NCI-H2107 (cell line): ENCODE results near the gene PCK2.

ENCODE experiments used
- DNase-seq: peaks from one replicate; lab custom pipeline; 2025; lab: John Stamatoyannopoulos, UW

Gene PCK2

DNA sequence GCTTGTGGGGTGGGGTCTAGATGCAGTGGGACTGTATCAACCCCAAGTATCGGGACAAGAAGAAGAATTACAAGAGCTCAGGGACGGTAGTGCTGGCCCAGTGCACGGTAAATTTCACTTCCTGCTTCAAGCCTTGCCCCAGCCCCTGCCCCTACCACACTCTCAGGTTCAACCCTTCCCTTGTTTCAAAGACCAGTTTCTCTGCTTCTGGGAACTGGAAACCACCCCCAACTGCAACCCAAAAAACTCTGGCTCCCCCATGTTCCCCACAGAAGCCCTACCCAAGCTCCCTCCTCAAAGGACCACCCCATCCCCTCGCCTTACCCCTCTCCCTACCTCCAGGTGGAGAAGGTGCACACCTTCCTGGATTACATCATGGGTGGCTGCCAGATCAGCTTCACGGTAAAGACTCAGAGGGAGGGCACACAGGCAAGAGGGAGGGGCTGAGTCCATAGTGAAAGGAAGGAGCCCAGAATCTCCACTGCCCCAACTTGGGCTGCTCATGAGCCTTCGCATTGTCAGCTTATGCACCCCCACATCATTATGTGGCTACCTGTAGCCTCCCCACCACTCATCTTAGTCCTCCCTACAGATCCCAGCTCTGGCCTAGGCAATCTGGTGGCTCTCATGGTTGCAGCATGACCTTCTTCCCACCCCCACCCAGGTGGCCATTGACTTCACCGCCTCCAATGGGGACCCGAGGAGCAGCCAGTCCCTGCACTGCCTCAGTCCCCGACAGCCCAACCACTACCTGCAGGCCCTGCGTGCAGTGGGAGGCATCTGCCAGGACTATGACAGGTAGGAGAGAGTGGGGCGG, 18.4 kb upstream of the PCK2 start:
- no peak for DNase-seq

DNA sequence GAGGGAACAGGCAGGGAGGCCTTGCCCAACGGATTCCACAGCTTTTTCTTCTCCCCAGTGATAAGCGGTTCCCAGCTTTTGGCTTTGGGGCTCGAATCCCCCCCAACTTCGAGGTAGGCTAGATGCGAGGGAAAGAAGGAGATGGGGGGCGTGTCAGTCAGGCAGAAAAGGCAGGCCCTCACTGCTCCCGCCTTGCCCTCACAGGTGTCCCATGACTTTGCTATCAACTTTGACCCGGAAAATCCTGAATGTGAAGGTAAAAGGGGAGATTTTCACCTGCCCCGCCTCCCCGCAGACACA, 17.9 kb upstream of the PCK2 start:
- no peak for DNase-seq

DNA sequence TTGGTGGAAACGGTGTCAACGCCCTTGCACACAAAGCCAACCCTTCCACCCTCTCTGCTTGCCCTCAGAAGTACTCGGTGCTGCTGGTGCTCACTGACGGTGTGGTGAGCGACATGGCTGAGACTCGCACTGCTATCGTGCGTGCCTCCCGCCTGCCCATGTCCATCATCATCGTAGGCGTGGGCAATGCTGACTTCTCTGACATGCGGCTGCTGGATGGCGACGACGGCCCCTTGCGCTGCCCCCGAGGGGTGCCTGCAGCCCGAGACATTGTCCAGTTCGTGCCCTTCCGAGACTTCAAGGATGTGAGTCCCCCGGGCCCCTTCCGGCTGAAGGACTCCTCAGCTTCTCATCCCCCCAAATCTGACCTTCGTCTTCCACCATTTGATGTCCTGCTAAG, 17.0 kb upstream of the PCK2 start:
- DNase-seq = no peak

DNA sequence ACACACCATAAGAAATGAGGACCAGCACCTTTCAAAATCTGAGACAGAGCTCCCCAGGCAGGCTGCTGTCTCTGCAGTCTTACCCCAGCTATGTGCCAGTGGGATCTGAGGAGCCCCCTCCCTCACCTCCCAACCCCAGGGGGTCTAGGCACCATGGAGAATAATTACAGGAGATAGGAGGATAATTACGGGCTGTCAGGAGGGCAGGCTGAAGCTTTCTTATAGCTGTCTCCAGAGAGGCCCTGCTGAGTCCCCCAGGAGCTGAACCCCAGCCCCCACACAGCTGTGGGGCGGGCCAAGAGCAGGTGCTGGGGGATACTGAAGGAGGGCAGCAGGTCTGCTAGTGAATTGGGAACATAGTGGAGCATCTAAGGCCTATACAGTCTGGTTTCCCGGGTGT, 16.0 kb upstream of the PCK2 start:
- DNase-seq = no peak

DNA sequence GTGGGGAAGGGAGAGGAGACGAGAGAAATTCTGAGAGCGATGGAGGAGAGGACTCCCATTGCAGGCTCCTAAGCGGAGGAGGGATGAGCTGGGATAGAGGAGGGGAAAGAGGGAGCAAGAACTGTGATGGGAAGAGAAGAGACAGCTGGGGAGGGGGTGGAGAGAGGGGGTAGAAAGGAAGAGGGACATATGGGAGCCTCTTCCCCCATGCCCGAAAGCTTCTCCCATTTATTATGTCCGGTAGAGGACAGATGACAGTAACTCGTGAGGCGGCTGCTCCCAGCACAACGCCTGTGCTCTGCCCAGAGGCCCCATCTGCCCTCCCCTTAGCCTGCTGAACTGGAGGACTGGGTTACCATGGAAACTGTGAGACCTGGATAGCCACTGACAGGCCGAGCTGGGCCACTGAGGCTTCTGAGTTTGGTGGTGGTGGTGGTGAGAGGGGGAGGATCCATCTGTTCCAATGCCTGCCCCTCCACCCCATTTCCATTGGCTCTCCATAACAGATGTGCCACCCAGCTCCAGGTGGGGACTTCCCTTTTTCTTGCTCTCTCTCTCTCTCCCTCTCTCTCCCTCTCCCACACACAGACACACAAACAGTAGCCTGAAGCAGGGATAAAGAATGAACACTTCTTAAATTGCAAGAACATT, 14.5 kb upstream of the PCK2 start:
- DNase-seq = no peak

DNA sequence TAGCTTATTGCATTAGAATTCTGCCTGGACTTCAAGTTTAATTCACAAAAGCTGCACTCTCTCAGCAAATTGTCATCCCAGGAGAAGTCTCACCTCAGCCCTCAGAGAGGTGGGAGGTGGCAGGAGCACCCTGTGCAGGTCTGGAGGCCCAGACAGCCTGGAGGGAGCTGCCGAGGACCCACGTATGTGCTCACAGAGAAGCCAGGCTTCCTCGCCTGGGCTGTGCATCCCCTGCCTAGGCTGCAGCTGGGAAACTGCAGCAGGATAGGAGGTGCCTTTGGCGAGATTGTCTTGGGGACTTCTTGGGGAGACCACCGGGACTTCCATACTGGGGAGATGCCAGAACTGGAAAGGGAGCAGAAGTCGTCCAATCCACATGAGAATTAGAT, 14.0 kb upstream of the PCK2 start:
- no peak for DNase-seq

DNA sequence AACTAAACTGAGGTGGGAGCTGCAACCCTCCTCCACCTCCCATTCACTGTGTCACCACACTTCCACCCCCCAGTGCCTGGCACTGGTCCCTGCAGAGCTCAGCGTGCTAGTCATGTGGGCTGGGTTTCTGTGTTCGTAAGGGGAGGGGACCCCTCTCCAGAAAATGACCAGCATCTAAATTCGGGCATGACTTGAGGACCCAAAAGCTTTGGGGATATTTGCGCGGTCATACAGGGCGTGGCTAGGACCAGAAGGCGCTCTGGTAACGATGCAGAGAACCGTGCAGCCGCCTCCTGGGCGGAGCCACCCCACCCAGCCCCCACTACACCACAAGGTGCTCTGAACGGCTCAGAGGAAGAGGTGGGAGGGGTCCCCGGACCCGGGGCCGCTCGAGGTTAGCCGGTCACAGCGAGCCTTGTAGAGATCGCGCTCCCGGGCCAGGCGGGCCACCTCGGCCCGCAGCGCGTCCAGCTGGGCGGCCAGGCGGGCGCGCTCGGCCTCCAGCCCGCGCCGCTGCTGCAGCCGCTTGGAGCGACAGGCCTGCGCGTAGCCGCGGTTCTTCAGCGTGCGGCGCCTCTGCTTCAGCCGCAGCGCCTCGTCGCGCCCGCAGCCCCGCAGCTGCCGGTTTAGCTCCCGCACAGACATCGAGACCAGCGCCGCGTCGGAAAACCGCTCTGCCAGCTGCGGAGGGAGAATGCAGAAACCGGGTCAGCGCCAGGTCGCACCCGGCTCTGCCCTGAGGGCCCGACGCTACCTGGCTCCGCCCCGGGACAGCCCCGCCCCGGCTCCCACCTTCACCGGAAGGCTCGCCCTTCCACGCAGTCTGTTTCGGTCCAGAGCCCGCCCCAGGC, 13.0 kb upstream of the PCK2 start:
- no peak for DNase-seq

DNA sequence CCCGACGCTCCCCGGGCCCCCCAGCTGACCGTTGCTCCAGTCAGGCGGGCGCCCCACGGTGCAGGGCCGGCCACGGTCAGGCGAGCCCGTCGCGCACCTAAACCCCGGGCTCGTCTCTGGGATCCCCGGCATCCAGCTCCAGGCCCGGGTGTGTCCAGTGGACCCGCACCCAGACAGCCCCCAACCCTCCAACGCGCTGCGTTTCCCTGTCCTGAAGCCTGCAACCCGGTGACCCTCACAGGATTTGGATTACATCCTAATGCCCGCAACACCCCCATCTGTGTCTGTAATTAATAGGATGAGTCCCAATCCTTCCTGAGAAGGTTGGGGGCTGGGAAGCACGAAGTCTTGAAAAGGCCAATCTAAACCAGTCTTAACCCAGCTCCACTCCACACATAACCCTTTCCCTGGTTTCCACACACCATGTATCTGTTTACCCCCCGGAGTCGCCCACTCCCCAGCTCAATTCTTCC, 12.3 kb upstream of the PCK2 start:
- DNase-seq = no peak

DNA sequence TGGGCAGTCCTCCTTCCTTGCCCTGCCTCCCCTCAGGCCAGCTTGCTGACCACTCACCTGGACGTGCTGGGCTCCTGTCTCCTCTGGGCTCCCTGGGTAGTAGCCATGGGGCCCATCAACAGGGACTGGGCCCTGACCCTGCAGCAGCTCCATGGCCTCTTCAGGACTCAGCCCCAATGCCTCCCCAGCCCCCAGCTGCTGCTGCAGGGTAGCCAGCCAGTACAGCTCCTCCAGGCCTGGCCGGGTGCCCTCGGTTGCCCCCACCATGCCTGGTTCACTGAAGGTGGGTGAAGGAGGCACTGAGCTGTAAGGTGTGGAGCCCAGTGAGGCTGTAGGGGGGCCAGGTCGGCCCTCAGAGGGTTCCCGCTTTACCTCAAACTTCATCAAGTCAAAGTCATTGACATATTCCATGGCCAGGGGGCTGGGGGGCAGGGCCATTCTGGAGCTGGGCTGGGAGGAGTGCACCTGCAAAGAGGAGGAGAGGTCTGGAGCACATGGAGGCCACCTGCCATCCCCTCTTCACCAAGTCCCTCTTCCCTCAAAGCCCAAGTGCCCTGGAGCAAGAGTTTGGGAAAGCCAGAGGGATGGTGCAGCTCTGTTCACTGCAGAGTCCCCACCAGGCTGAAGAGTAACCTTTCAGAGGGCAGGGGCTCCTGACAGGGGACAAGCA, 11.6 kb upstream of the PCK2 start:
- DNase-seq = no peak

DNA sequence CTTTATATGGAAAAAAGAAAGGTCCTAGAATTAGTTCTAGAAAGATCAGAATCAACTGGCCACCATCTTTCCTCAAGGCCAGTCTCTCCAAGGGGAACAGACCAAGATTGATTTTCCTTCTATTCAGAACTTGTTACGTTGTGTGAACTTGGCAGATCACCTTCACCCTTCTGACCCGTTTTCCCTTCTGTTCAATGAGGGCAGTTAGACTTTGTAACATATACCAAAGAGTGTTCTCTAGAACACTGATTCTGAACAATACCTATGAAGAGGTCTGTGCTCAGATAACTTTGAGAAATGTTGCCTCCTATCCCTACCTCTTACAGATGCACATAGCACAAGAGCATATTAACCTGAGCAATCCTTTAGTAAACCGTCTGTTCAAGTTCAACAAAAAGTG, 10.6 kb upstream of the PCK2 start:
- DNase-seq = no peak

DNA sequence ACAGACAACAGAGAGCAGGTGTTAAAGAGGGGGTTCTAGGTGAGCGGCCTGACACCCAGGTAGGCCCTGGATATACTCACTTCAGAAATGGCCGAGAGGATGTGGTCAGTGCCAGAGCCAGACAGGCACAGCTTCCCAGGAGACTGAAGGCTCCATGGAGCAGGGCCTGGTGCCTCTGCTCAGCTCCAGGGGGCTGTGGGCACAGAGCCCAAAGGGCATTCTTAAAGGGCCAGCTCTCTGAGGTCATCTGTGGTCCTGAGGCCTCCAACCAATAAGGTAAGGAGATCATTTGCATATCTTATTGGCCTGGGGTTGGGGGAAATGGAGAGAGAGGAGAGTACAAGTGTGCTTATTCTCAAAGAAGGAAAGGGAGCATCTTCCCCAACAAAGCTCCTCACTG, 9.7 kb upstream of the PCK2 start:
- no peak for DNase-seq

DNA sequence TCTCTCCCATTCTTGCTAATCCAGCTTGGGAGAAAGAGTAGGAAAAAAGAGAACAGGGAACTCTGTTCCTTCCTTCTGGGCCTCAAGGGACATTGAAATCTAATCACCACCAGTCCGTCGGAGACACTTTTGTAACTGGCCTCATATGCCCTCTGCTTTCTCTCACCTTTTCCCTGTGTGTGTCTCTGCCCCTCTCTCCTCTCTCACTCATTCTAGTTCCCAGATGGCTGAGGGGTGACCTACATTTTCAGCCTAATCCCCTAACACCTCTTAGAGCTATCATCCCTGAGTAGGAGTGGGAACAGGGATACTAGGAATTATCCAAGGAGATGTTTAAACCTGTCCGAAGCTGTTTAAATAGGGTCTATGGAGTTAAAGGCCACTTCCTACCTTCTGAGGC, 8.9 kb upstream of the PCK2 start:
- no peak for DNase-seq

DNA sequence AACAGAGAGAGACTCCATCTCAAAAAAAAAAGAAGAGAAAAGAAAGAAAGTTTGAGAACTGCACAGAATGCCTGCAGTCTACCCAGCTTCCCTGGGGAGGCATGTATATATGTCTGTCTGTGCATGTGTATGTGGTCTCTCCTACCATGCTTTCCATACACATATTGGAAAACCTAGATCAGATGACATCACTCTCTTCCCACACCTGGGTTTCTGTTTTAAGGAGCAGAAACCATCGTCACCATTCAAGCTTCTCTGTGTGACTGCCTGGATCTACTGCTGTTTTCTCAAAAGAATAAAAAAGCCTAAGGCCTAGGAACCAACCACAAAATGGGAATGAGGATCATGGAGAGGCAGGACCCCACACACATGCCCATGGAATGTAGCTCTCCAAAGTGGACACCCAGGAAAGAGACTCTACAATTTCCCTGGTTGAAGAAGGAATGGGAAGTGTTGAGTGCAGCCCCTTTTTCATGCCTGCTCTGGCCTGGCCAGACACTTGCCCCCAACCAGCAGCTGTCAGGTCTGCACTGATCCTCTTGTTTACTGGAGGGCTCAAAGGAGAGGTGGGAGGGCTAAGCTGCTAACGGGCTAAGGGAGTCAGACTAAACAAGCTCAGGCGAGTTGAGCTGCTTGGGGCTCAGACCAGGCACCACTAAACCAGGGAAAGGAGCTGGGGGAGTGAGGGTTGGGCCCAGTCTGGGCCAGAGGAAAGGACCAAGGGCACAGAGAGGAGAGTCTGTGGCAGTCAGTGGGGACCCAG, 7.7 kb upstream of the PCK2 start:
- DNase-seq = no peak

DNA sequence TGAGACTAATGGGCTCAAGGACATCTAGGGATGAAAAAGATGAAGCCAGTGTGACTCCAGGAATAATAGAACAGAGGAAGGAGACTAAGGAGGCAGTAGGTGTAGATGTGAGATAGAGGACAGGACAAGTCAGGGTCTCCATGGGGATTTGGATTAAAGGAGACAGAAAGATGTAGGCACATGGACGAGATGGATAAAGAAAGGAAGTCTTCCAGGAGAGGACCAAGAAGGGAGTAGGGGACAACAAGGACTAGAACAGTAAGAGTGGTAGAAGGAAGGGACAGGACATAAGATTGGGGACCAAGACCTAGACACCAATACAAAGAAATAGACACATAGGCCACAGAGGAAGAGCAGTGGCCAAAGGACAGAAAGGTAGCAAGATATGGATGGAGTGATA, 7.1 kb upstream of the PCK2 start:
- DNase-seq = no peak

DNA sequence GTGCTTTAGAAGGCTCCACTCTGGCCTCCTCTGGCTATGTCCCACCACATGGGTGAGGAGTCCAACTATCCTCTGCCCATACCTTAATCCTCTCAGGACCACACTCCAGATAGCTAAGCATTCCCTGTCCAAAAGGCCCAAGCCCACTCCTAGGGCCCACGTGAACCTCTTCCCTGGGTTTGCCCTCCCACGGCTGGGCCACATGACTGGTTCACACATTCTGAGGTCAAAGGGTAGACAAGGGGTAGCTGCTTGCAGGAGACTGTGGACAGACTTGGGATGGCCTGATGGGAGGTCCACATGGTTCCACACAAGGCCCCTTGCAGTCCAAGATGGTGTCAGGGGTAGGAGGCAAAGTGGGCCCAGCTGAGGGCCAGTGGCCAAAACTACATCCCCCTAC, 6.0 kb upstream of the PCK2 start:
- no peak for DNase-seq

DNA sequence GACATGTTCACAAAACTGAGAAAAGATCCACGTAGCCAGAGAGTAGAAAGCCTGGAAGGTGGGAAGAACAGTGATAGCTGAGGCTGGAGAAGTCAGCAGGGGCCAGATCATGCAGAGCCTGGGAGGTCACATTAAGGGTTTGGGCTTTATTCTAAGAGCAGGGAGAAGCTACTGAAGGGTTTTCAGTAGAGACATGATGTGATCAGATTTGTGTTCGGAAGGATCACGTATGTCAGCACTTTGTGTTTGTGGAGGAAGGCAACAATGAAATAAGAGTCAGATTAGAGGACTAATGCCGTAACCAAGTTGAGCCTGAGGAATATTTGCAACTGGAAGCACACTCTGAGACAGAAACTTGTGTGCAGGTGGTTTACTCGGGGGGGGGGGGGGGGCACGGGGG, 4.2 kb upstream of the PCK2 start:
- DNase-seq = no peak

DNA sequence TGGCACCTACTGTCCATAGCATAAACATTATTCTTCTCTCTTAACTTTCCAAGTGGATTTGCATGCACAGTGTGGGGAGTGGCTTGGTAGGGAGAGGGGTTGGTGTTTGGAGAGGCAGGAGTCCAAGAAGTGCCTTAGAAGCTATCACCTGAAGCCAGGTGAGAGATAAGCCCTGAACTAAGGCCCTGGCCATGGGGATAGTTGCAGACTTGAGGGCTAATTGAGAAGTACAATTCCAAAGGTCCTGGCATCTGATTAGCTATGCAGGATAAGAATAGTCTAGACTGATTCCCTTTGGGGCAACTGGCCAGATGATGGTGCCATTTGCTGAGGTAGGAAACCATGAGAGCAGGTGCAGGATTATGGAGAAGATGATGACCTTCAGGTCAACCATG, 2.0 kb upstream of the PCK2 start:
- DNase-seq = no peak

DNA sequence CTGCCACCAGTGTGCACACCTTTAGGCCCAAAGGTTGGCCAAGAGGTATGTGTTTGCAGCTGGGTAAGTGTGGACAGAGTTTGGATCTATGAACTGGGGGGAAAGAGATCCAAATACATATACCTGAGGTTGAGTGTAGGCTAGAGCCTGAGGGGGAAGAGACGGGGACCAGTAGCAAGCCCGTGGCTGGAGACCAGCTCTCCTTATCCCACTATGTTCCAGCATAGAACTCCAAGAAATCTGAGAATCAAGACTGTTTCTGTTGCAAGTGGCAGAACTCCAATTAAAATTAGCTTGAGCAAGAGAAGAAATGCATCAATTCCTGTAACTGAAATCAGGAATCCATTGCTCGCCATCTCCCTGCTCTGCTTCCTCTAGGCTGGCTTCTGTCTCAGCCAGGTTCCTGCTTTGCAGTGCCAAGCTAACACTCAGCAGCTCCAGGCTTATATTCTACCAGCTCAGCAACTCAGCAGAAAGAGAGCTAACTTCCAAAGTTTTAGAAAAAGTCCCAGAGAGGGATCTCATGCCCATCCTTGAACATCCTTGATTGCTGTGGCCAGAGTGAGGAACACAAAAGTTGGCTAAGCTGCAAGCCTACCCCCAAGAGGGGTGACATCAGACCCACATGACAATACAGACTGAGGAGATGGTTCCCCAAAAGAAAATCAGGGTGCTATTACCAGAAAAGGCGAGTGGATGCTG, 1.5 kb upstream of the PCK2 start:
- no peak for DNase-seq

DNA sequence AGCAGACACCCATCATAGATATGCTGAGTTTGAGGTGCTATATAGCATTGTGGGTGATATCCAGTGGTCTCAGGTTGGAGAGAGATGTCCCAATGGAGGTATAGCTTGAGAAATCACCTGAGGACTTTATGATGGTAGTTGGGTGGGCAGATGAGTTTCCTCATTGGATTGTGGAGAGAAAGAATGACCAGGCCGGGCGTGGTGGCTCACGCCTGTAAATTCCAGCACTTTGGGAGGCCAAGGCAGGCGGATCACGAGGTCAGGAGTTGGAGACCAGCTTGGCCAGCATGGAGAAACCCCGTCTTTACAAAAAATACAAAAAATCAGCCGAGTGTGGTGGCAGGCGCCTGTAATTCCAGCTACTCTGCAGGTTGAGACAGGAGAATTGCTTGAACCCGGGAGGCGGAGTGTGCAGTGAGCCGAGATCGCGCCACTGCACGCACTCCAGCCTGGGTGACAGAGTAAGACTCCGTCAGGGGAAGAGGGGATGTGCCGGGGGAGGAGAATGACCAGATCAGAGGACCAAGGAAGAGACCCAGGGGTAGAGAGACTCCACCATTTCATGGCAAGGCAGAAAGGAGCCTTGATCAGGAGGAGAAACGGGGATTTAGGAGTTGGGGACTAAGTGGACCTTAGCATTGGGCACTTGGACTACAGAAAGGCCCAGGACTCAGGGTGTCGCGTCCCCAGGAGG, 757 bp upstream of the PCK2 start:
- DNase-seq = no peak

DNA sequence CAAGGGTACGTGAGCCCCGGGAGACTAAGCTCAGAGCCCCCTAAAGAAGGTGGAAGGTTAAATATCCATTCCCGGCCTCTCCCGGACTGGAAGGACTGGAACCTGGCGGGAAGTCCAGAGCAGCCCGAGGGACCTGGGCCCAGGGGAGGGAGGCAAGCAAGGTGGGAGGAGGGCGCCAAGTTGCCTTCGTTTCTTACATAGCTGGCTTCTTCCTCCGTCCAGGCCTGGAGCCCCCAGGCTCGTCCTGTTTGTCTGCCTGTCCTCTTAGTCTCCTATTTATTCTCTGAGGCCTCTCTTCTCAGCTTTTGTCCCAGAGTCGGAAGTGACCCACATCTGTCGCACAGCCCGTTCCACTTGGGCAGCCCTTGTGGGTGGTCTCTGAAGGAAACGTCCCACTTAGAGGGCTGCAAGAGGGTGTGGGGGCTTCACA, 745 bp downstream of the PCK2 start:
- no peak for DNase-seq
